ENCODE data around the gene DOCK2.

The DOCK2 gene

GRCh38 chr5:169795338-169795737 lies 158.3 kb downstream of the DOCK2 start:
- H2AFZ ChIP-seq (ENCODE audit: low read length) = no peak overlapping the region
- no peak overlapping the region for H3K27ac ChIP-seq (replicated peaks; ENCODE audit: low read length)
- H4K91ac ChIP-seq (ENCODE audit: low read depth, low read length, poor library complexity) = no peak overlapping the region
- no peak overlapping the region for H3K14ac ChIP-seq (ENCODE audit: low read length)
- no peak overlapping the region for H2AK5ac ChIP-seq (ENCODE audit: low read depth, low read length)
- no peak overlapping the region for H2BK120ac ChIP-seq (ENCODE audit: low read depth, low read length)
- no peaks in the 10 kb centered on the region for H3K36me3 ChIP-seq (replicated peaks in 1 of 2; ENCODE audit: control insufficient read depth in 2 of 2, insufficient read depth in 2 of 2, low read length in 2 of 2)
- no peak overlapping the region for H4K8ac ChIP-seq (ENCODE audit: low read depth, low read length)
- no peak overlapping the region for H3K4me3 ChIP-seq (ENCODE audit: low read length in 2 of 2)
- DNase-seq (ENCODE audit: low spot score) = no peak
- WGBS, 2 donors (ENCODE audit: extremely low coverage in 2 of 2, insufficient read length in 2 of 2, insufficient replicate concordance in 1 of 2) = no CpG with 5 or more reads among the region's 9 CpGs
- no peak overlapping the region for H3K9ac ChIP-seq (ENCODE audit: low read depth, low read length, poor library complexity)
- no peak overlapping the region for H3K4ac ChIP-seq (ENCODE audit: low read length)
- H3K9me3 ChIP-seq (replicated peaks in 1 of 2; ENCODE audit: control insufficient read depth in 2 of 2, insufficient read depth in 1 of 2, low read depth in 1 of 2, low read length in 2 of 2) = no peaks in the 10 kb centered on the region
- H3K27me3 ChIP-seq (ENCODE audit: control insufficient read depth in 3 of 3, insufficient read depth in 3 of 3, low read depth in 1 of 3, low read length in 3 of 3) = no peaks in the 10 kb centered on the region
- H3K23ac ChIP-seq (ENCODE audit: low read depth, low read length, poor library complexity) = no peak overlapping the region
- no peak overlapping the region for H2BK5ac ChIP-seq (ENCODE audit: low read length)
- no peak overlapping the region for H3K18ac ChIP-seq (ENCODE audit: low read length)
- no peak overlapping the region for H2BK15ac ChIP-seq (ENCODE audit: low read length)
- H3K4me2 ChIP-seq (ENCODE audit: insufficient read depth, low read length, poor library complexity, severe bottlenecking) = no peak overlapping the region
- no peak overlapping the region for H2BK12ac ChIP-seq (ENCODE audit: low read length)
- no peaks in the 10 kb centered on the region for H3K4me1 ChIP-seq (ENCODE audit: control insufficient read depth in 2 of 2, insufficient read depth in 1 of 2, low read depth in 1 of 2, low read length in 2 of 2)
- no peaks in the 10 kb centered on the region for H3K79me1 ChIP-seq (ENCODE audit: low read depth, low read length)

- WGBS, 2 donors (ENCODE audit: extremely low coverage in 2 of 2, insufficient read length in 2 of 2, insufficient replicate concordance in 1 of 2) = no CpG with 5 or more reads among the region's 2 CpGs
- H4K8ac ChIP-seq (ENCODE audit: low read depth, low read length) = no peak overlapping the region
- H2BK5ac ChIP-seq (ENCODE audit: low read length) = no peak overlapping the region
- H3K27me3 ChIP-seq (ENCODE audit: control insufficient read depth in 3 of 3, insufficient read depth in 3 of 3, low read depth in 1 of 3, low read length in 3 of 3) = no peaks in the 10 kb centered on the region
- H2AFZ ChIP-seq (ENCODE audit: low read length) = no peak overlapping the region
- no peaks in the 10 kb centered on the region for H3K4me1 ChIP-seq (ENCODE audit: control insufficient read depth in 2 of 2, insufficient read depth in 1 of 2, low read depth in 1 of 2, low read length in 2 of 2)
- H3K79me1 ChIP-seq (ENCODE audit: low read depth, low read length) = no peaks in the 10 kb centered on the region
- H3K4ac ChIP-seq (ENCODE audit: low read length) = no peak overlapping the region
- no peak overlapping the region for H3K27ac ChIP-seq (replicated peaks; ENCODE audit: low read length)
- no peaks in the 10 kb centered on the region for H3K36me3 ChIP-seq (replicated peaks in 1 of 2; ENCODE audit: control insufficient read depth in 2 of 2, insufficient read depth in 2 of 2, low read length in 2 of 2)
- H3K23ac ChIP-seq (ENCODE audit: low read depth, low read length, poor library complexity) = no peak overlapping the region
- H3K4me3 ChIP-seq (ENCODE audit: low read length in 2 of 2) = no peak overlapping the region
- no peak overlapping the region for H3K4me2 ChIP-seq (ENCODE audit: insufficient read depth, low read length, poor library complexity, severe bottlenecking)
- no peak overlapping the region for H3K18ac ChIP-seq (ENCODE audit: low read length)
- H2BK15ac ChIP-seq (ENCODE audit: low read length) = no peak overlapping the region
- H2AK5ac ChIP-seq (ENCODE audit: low read depth, low read length) = no peak overlapping the region
- no peak overlapping the region for H2BK12ac ChIP-seq (ENCODE audit: low read length)
- no peaks in the 10 kb centered on the region for H3K9me3 ChIP-seq (replicated peaks in 1 of 2; ENCODE audit: control insufficient read depth in 2 of 2, insufficient read depth in 1 of 2, low read depth in 1 of 2, low read length in 2 of 2)
- no peak overlapping the region for H2BK120ac ChIP-seq (ENCODE audit: low read depth, low read length)
- no peak overlapping the region for H4K91ac ChIP-seq (ENCODE audit: low read depth, low read length, poor library complexity)
- DNase-seq (ENCODE audit: low spot score) = no peak
- no peak overlapping the region for H3K9ac ChIP-seq (ENCODE audit: low read depth, low read length, poor library complexity)
- no peak overlapping the region for H3K14ac ChIP-seq (ENCODE audit: low read length)
These were observed 159.7 kb downstream of the DOCK2 start for GRCh38 chr5:169796731-169797130.

GRCh38 chr5:169797577-169797976 lies 160.5 kb downstream of the DOCK2 start:
- Histone ChIP-seq H4K8ac (ENCODE audit: low read depth, low read length) (no peak overlapping the region), H3K27ac (replicated peaks; ENCODE audit: low read length) (no peak overlapping the region), H3K18ac (ENCODE audit: low read length) (no peak overlapping the region), H3K4ac (ENCODE audit: low read length) (no peak overlapping the region), H3K79me1 (ENCODE audit: low read depth, low read length) (no peaks in the 10 kb centered on the region), H2BK120ac (ENCODE audit: low read depth, low read length) (no peak overlapping the region), H3K14ac (ENCODE audit: low read length) (no peak overlapping the region), H4K91ac (ENCODE audit: low read depth, low read length, poor library complexity) (no peak overlapping the region), H3K36me3 (replicated peaks in 1 of 2; ENCODE audit: control insufficient read depth in 2 of 2, insufficient read depth in 2 of 2, low read length in 2 of 2) (no peaks in the 10 kb centered on the region), H2BK5ac (ENCODE audit: low read length) (no peak overlapping the region), H3K9ac (ENCODE audit: low read depth, low read length, poor library complexity) (no peak overlapping the region), H3K4me2 (ENCODE audit: insufficient read depth, low read length, poor library complexity, severe bottlenecking) (no peak overlapping the region), H3K4me3 (ENCODE audit: low read length in 2 of 2) (no peak overlapping the region), H3K23ac (ENCODE audit: low read depth, low read length, poor library complexity) (no peak overlapping the region), H2BK15ac (ENCODE audit: low read length) (no peak overlapping the region), H2AFZ (ENCODE audit: low read length) (no peak overlapping the region), H3K27me3 (ENCODE audit: control insufficient read depth in 3 of 3, insufficient read depth in 3 of 3, low read depth in 1 of 3, low read length in 3 of 3) (no peaks in the 10 kb centered on the region), H2BK12ac (ENCODE audit: low read length) (no peak overlapping the region), H3K9me3 (replicated peaks in 1 of 2; ENCODE audit: control insufficient read depth in 2 of 2, insufficient read depth in 1 of 2, low read depth in 1 of 2, low read length in 2 of 2) (no peaks in the 10 kb centered on the region), H2AK5ac (ENCODE audit: low read depth, low read length) (no peak overlapping the region), H3K4me1 (ENCODE audit: control insufficient read depth in 2 of 2, insufficient read depth in 1 of 2, low read depth in 1 of 2, low read length in 2 of 2) (no peaks in the 10 kb centered on the region)
- no peak for DNase-seq (ENCODE audit: low spot score)
- WGBS, 2 donors (ENCODE audit: extremely low coverage in 2 of 2, insufficient read length in 2 of 2, insufficient replicate concordance in 1 of 2) = no CpG with 5 or more reads among the region's 2 CpGs

- Histone ChIP-seq H3K27me3 (ENCODE audit: control insufficient read depth in 3 of 3, insufficient read depth in 3 of 3, low read depth in 1 of 3, low read length in 3 of 3) (no peaks in the 10 kb centered on the region), H3K9me3 (replicated peaks in 1 of 2; ENCODE audit: control insufficient read depth in 2 of 2, insufficient read depth in 1 of 2, low read depth in 1 of 2, low read length in 2 of 2) (no peaks in the 10 kb centered on the region), H2BK15ac (ENCODE audit: low read length) (no peak overlapping the region), H4K8ac (ENCODE audit: low read depth, low read length) (no peak overlapping the region), H3K14ac (ENCODE audit: low read length) (no peak overlapping the region), H3K36me3 (replicated peaks in 1 of 2; ENCODE audit: control insufficient read depth in 2 of 2, insufficient read depth in 2 of 2, low read length in 2 of 2) (no peaks in the 10 kb centered on the region), H3K79me1 (ENCODE audit: low read depth, low read length) (no peaks in the 10 kb centered on the region), H2BK120ac (ENCODE audit: low read depth, low read length) (no peak overlapping the region), H3K4me3 (ENCODE audit: low read length in 2 of 2) (no peak overlapping the region), H2BK12ac (ENCODE audit: low read length) (no peak overlapping the region), H3K18ac (ENCODE audit: low read length) (no peak overlapping the region), H4K91ac (ENCODE audit: low read depth, low read length, poor library complexity) (no peak overlapping the region), H2BK5ac (ENCODE audit: low read length) (no peak overlapping the region), H3K23ac (ENCODE audit: low read depth, low read length, poor library complexity) (no peak overlapping the region), H3K9ac (ENCODE audit: low read depth, low read length, poor library complexity) (no peak overlapping the region), H2AFZ (ENCODE audit: low read length) (no peak overlapping the region), H3K27ac (replicated peaks; ENCODE audit: low read length) (no peak overlapping the region), H3K4ac (ENCODE audit: low read length) (no peak overlapping the region), H2AK5ac (ENCODE audit: low read depth, low read length) (no peak overlapping the region), H3K4me2 (ENCODE audit: insufficient read depth, low read length, poor library complexity, severe bottlenecking) (no peak overlapping the region), H3K4me1 (ENCODE audit: control insufficient read depth in 2 of 2, insufficient read depth in 1 of 2, low read depth in 1 of 2, low read length in 2 of 2) (no peaks in the 10 kb centered on the region)
- no peak for DNase-seq (ENCODE audit: low spot score)
- WGBS, 2 donors (ENCODE audit: extremely low coverage in 2 of 2, insufficient read length in 2 of 2, insufficient replicate concordance in 1 of 2) = no CpG with 5 or more reads among the region's 2 CpGs
These were observed 161.4 kb downstream of the DOCK2 start for GRCh38 chr5:169798438-169798837.

All from neuronal stem cell (in vitro differentiated cells).